Activated naive CD4-positive, alpha-beta T cell (primary cell): ENCODE results near the gene ARID1B.

Source experiments
- DNase-seq, 4 experiments: peaks; one replicate each; lab custom pipeline; 2025; lab: John Stamatoyannopoulos, UW

The ARID1B gene

GRCh38 chr6:156879186-156879585 lies 102.0 kb downstream of the ARID1B start:
- no peak for DNase-seq

GRCh38 chr6:156879591-156879990 lies 102.4 kb downstream of the ARID1B start:
- DNase-seq: no peak

GRCh38 chr6:156880913-156881312 lies 103.7 kb downstream of the ARID1B start:
- DNase-seq: no peak

- no peak for DNase-seq
Observed at GRCh38 chr6:156881687-156882629, 104.8 kb downstream of the ARID1B start.

- DNase-seq: no peak
Observed at GRCh38 chr6:156883497-156884252, 106.5 kb downstream of the ARID1B start.

GRCh38 chr6:156884306-156884705 lies 107.1 kb downstream of the ARID1B start:
- DNase-seq: no peak

- no peak for DNase-seq
Observed at GRCh38 chr6:156885562-156885961, 108.4 kb downstream of the ARID1B start.

GRCh38 chr6:156886409-156886808 lies 109.2 kb downstream of the ARID1B start:
- no peak for DNase-seq

GRCh38 chr6:156887623-156888269 lies 110.6 kb downstream of the ARID1B start:
- no peak for DNase-seq

GRCh38 chr6:156889469-156889868 lies 112.3 kb downstream of the ARID1B start:
- DNase-seq: no peak

GRCh38 chr6:156889986-156890385 lies 112.8 kb downstream of the ARID1B start:
- no peak for DNase-seq

- no peak for DNase-seq
Observed at GRCh38 chr6:156890627-156891314, 113.6 kb downstream of the ARID1B start.

GRCh38 chr6:156897907-156898531 lies 120.8 kb downstream of the ARID1B start:
- DNase-seq: no peak

- no peak for DNase-seq
Observed at GRCh38 chr6:156899071-156899470, 121.9 kb downstream of the ARID1B start.

GRCh38 chr6:156899532-156900135 lies 122.5 kb downstream of the ARID1B start:
- DNase-seq: no peak

- no peak for DNase-seq
Observed at GRCh38 chr6:156900292-156900691, 123.1 kb downstream of the ARID1B start.

- DNase-seq: no peak
Observed at GRCh38 chr6:156901309-156902019, 124.3 kb downstream of the ARID1B start.

GRCh38 chr6:156902782-156903181 lies 125.6 kb downstream of the ARID1B start:
- DNase-seq: no peak

- DNase-seq: no peak
Observed at GRCh38 chr6:156904176-156904967, 127.2 kb downstream of the ARID1B start.

- no peak for DNase-seq
Observed at GRCh38 chr6:156905801-156906200, 128.6 kb downstream of the ARID1B start.
